HEK293 (cell line): ENCODE data around the gene ROPN1L.

Source experiments
- CTCF ChIP-seq: fragments of 450-650 bp; formaldehyde crosslinking; IDR thresholded peaks from 2 replicates; pipeline ENCODE4 v1.5.1; 2016; ENCODE audit warnings: missing biosample characterization, missing genetic modification characterization
- KLF16 ChIP-seq: fragments of 450-650 bp; formaldehyde crosslinking; IDR thresholded peaks from 2 replicates; pipeline ENCODE4 v1.5.1; 2017; ENCODE audit warnings: missing biosample characterization, missing genetic modification characterization
- PRDM4 ChIP-seq: fragments of 450-650 bp; formaldehyde crosslinking; IDR thresholded peaks from 2 replicates; pipeline ENCODE4 v1.5.1; 2017; ENCODE audit warnings: missing biosample characterization, missing genetic modification characterization
- YY1 ChIP-seq: fragments of 450-650 bp; formaldehyde crosslinking; IDR thresholded peaks from 2 replicates; pipeline ENCODE4 v1.5.1; 2018; ENCODE audit warnings: missing biosample characterization, missing genetic modification characterization
- ZNF350 ChIP-seq: fragments of 450-650 bp; formaldehyde crosslinking; IDR thresholded peaks from 2 replicates; pipeline ENCODE4 v1.5.0; 2017; ENCODE audit warnings: missing biosample characterization, mild to moderate bottlenecking, missing genetic modification characterization
- ZNF580 ChIP-seq: fragments of 450-650 bp; formaldehyde crosslinking; IDR thresholded peaks from 2 replicates; pipeline ENCODE4 v1.5.1; 2016; ENCODE audit warnings: missing biosample characterization, missing genetic modification characterization

- no peak for TF ChIP-seq ZNF580 (tag by site-specific recombination)
- TF ChIP-seq YY1: no peak
- no peak for TF ChIP-seq ZNF350 (tag by site-specific recombination)
- no peak for TF ChIP-seq KLF16 (tag by site-specific recombination)
- no peak for TF ChIP-seq PRDM4 (tag by site-specific recombination)
- no peak for TF ChIP-seq CTCF
Observed at GRCh38 chr5:10475931-10476676, 34.4 kb downstream of the ROPN1L start.
